SK-N-SH (cell line): ENCODE measurements around the gene ACAP3. TPM values are rescaled to one million over a fixed set of nuclear protein-coding genes. Genes with fewer than 3 reads are reported as not detected.

ENCODE experiments used
- CTCF ChIA-PET: fragments of 300-600, 350-600 bp; formaldehyde crosslinking; extraction: SDS; loops from one replicate; lab custom pipeline; 2021; lab: Yijun Ruan, JAX
- POLR2A ChIA-PET: fragments of 350-600 bp; sonication (Branson Sonifier 250); formaldehyde crosslinking; extraction: SDS; loops from one replicate; lab custom pipeline; 2020; ENCODE audit warnings: antibody characterized with exemption, inconsistent platforms; lab: Yijun Ruan, JAX
- DNase-seq: peaks from one replicate; pipeline ENCODE4 v3.0.0; 2012
- H2AFZ ChIP-seq: fragments of 200-600 bp; sonication (generic); 2 replicates; pipeline ENCODE4 v1.8.1; 2016; ENCODE audit warnings: antibody characterized with exemption, mild to moderate bottlenecking, low read depth
- H3F3A ChIP-seq: fragments of 200-600 bp; sonication (generic); replicated peaks from 2 replicates; pipeline ENCODE3; 2016; ENCODE audit warnings: antibody characterized with exemption, mild to moderate bottlenecking; ENCODE audit not compliant: insufficient read depth
- H3K27ac ChIP-seq, 2 experiments: fragments of 200-500 bp in 1 of 2; fragments of 200-600 bp in 1 of 2; sonication (Bioruptor generic) in 1 of 2; sonication (generic), shearing (Covaris generic) in 1 of 2; 2 replicates each; pipeline versions ENCODE4 v1.5.1 to v1.6.1; 2014 to 2016; ENCODE audit warnings: low read depth in 2 of 2, inconsistent platforms in 1 of 2, low read length in 1 of 2, mild to moderate bottlenecking in 1 of 2, mixed read lengths in 1 of 2
- H3K27me3 ChIP-seq: fragments of 200-600 bp; sonication (generic), shearing (Covaris generic); 2 replicates; pipeline ENCODE4 v1.6.1; 2016; ENCODE audit warnings: mixed run types; ENCODE audit not compliant: insufficient read depth
- H3K36me3 ChIP-seq, 2 experiments: fragments of 200-500 bp in 1 of 2; fragments of 200-600 bp in 1 of 2; sonication (Bioruptor generic) in 1 of 2; sonication (generic) in 1 of 2; replicated peaks in 1 of 2; 2 replicates each; pipeline versions ENCODE3 to v1.5.1; 2014 to 2016; ENCODE audit warnings: low read length in 1 of 2, mild to moderate bottlenecking in 1 of 2; ENCODE audit not compliant: insufficient read depth in 2 of 2, control insufficient read depth in 1 of 2
- H3K4me1 ChIP-seq, 2 experiments: fragments of 200-500 bp in 1 of 2; fragments of 200-600 bp in 1 of 2; sonication (Bioruptor generic) in 1 of 2; sonication (generic), shearing (Covaris generic) in 1 of 2; 2 replicates each; pipeline versions ENCODE4 v1.5.1 to v1.6.1; 2014 to 2016; ENCODE audit warnings: low read depth in 1 of 2, low read length in 1 of 2, mixed run types in 1 of 2; ENCODE audit not compliant: insufficient read depth in 2 of 2, control insufficient read depth in 1 of 2
- H3K4me2 ChIP-seq: fragments of 200-600 bp; sonication (generic), shearing (Covaris generic); 2 replicates; pipeline ENCODE4 v1.6.1; 2017; ENCODE audit warnings: mixed run types
- H3K4me3 ChIP-seq, 2 experiments: fragments of 200-500 bp in 1 of 2; fragments of 200-600 bp in 1 of 2; sonication (Bioruptor generic) in 1 of 2; sonication (generic), shearing (Covaris generic) in 1 of 2; 2 replicates each; pipeline versions ENCODE4 v1.5.1 to v1.8.1; 2014 to 2016; ENCODE audit warnings: low read depth in 2 of 2, inconsistent platforms in 1 of 2, low read length in 1 of 2, mild to moderate bottlenecking in 1 of 2, mixed read lengths in 1 of 2, moderate library complexity in 1 of 2
- H3K79me2 ChIP-seq: fragments of 200-600 bp; sonication (generic); 2 replicates; pipeline ENCODE4 v1.8.1; 2017; ENCODE audit warnings: mild to moderate bottlenecking; ENCODE audit not compliant: insufficient read depth
- H3K9ac ChIP-seq: fragments of 200-600 bp; sonication (generic); 2 replicates; pipeline ENCODE4 v1.6.1; 2017; ENCODE audit warnings: mixed run types
- H3K9me2 ChIP-seq: fragments of 200-600 bp; sonication (generic); 2 replicates; pipeline ENCODE4 v1.6.1; 2017; ENCODE audit warnings: mixed run types
- H3K9me3 ChIP-seq: fragments of 200-600 bp; sonication (generic); 2 replicates; pipeline ENCODE4 v1.6.1; 2017; ENCODE audit warnings: mixed run types, mild to moderate bottlenecking, moderate library complexity
- H4K20me1 ChIP-seq: fragments of 200-600 bp; sonication (generic); 2 replicates; pipeline ENCODE4 v1.6.1; 2017; ENCODE audit warnings: mild to moderate bottlenecking, mixed run types; ENCODE audit not compliant: insufficient read depth
- FOSL2 ChIP-seq: IDR thresholded peaks from 2 replicates; pipeline ENCODE4 v1.4.0; 2012; ENCODE audit warnings: low read depth, mild to moderate bottlenecking, moderate library complexity, borderline replicate concordance
- FOXM1 ChIP-seq: IDR thresholded peaks from 2 replicates; pipeline ENCODE4 v1.4.0; 2012; ENCODE audit warnings: low read depth, mild to moderate bottlenecking
- GATA2 ChIP-seq: sonication (generic); formaldehyde crosslinking; IDR thresholded peaks from 2 replicates; pipeline ENCODE4 v1.5.0; 2020; ENCODE audit warnings: mild to moderate bottlenecking, missing genetic modification reagents
- RAD21 ChIP-seq: IDR thresholded peaks from 2 replicates; pipeline ENCODE4 v1.6.1; 2012; ENCODE audit warnings: mild to moderate bottlenecking, low read length
- RCOR1 ChIP-seq: fragments of 150-350 bp; IDR thresholded peaks from 2 replicates; pipeline ENCODE4 v1.6.1; 2017; ENCODE audit warnings: antibody characterized with exemption, low read length
- RFX5 ChIP-seq: IDR thresholded peaks from 2 replicates; pipeline ENCODE4 v1.6.1; 2012; ENCODE audit warnings: mild to moderate bottlenecking, improper control_type of control experiment, low read length
- SMC3 ChIP-seq: IDR thresholded peaks from 2 replicates; pipeline ENCODE4 v1.6.1; 2012; ENCODE audit warnings: low read depth, low read length, improper control_type of control experiment
- WGBS: methylation state at CpG from one replicate; pipeline ENCODE4 v1.1.6; 2017; ENCODE audit warnings: low lambda C conversion rate; 5-methylcytosine and 5-hydroxymethylcytosine counted together
- polyA plus RNA-seq, 3 experiments: library from polyadenylated mRNA; depleted of rRNA; stranded (reverse); fragments of >200 nt; gene quantifications; 2 replicates each; pipeline ENCODE4 v1.2.3, GENCODE V29; 2012
- TF ChIP-seq, protein P1 (sequence below): fragments of 200-600 bp; sonication (generic); IDR thresholded peaks from 2 replicates; pipeline ENCODE4 v1.6.1; 2017; ENCODE audit warnings: antibody characterized with exemption, mild to moderate bottlenecking, moderate library complexity

Gene ACAP3
- polyA plus RNA-seq, 1 of the 3 experiments (the other 2 are of a cell fraction), result 51.7 TPM

DNA sequence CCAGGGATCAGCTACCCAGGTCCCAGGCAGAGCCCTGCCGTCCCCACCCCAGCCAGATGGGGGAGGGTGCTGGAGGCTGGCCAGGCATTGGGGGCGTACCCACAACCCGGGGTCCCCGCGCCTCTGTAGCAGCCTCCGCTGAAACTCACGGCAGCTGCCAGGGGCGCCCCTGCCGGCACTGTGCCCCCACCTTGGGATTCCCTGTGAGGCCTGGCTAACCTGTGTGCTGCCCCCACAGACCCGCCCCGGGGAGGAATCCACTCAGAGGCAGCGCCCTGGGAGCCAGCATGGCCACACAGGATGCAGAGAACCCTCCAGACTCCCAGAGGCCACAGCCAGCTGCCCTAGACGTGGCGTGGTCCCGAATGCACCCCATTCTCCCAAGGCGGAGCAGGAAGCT, 37.7 kb upstream of the ACAP3 start:
- H3K9me3 ChIP-seq, result no peaks in the 10 kb centered on the region
- no peak overlapping the region for H3K4me3 ChIP-seq
- peaks cover 50% of the 10 kb centered on the region for H4K20me1 ChIP-seq
- no peak overlapping the region; the same call in 1 of the 2 replicates for H3K4me2 ChIP-seq
- whole genome bisulfite sequencing, result no CpG with 5 or more reads among the region's 16 CpGs
- H3K27me3 ChIP-seq, result no peaks in the 10 kb centered on the region
- no peaks in the 10 kb centered on the region for H3F3A ChIP-seq
- no peaks in the 10 kb centered on the region for H3K36me3 ChIP-seq
- TF ChIP-seq RCOR1, result no peak
- peaks cover 47% of the 10 kb centered on the region for H3K79me2 ChIP-seq
- peaks cover 0 to 19% of the 10 kb centered on the region in 2 experiments; a peak in 1 of 4 replicates for H3K4me1 ChIP-seq
- no peaks in the 10 kb centered on the region for H3K9me2 ChIP-seq
- ChIA-PET POLR2A (no interaction called here), CTCF (interaction anchor here (0.7 to 4.8 kb wide), 6 partner anchors 9 to 33 kb away, joined by 3 to 34 read pairs (median 8); no protein-coding TSS in a partner anchor)
- H3K9ac ChIP-seq, result no peak overlapping the region
- no peak overlapping the region for H3K27ac ChIP-seq
- H2AFZ ChIP-seq, result no peak overlapping the region
- DNase-seq, result no peak

DNA sequence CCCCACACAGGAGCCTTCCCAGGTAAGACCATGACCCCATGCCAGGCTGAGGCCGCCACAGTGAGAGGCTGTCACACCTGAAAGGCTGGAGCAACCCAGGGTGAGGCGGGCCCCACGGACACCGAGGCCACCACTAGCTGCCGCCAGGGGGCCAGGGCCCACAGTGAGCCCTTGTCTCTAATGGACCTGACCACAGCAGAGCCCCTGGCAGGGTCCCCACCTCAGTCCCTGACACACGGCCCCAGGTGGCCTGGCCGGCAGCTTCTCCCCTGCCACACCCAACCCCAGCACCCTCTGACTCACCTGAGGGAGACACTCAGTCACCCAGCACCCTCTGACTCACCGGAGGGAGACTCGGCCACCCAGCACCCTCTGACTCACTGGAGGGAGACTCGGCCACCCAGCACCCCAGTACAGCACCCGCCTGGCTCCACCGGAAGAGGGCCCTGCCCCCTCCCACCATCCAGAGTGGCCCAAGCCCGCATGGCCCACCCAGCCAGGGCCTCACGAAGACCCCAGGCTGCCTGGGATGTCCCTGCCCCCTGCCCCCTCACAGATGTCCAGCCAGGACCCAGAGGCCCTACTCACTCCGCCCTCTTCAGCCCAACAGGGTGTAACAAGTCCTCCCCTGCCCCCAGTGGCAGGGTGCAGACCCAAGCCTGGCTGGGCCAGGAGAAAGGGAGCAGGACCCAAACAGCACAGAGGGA, 37.1 kb upstream of the ACAP3 start:
- peak; percentile 85 for DNase-seq
- Histone ChIP-seq H3K79me2 (peaks cover 47% of the 10 kb centered on the region), H3K4me2 (no peak overlapping the region; the same call in 1 of the 2 replicates), H3K9me2 (no peaks in the 10 kb centered on the region), H3K9ac (no peak overlapping the region), H3K27me3 (no peaks in the 10 kb centered on the region), H3K36me3 (peaks cover 0 to 4% of the 10 kb centered on the region in 2 experiments), H2AFZ (no peak overlapping the region), H4K20me1 (peaks cover 50% of the 10 kb centered on the region), H3F3A (no peaks in the 10 kb centered on the region), H3K4me3 (no peak overlapping the region), H3K27ac (no peak overlapping the region), H3K4me1 (peaks cover 0 to 19% of the 10 kb centered on the region in 2 experiments; a peak in 1 of 4 replicates), H3K9me3 (no peaks in the 10 kb centered on the region)
- CTCF ChIA-PET, result interaction anchor here (0.7 to 4.8 kb wide), 9 partner anchors 10 to 32 kb away, joined by 3 to 34 read pairs (median 5); partner anchors contain the start of genes CPTP, INTS11 and TAS1R3
- POLR2A ChIA-PET, result no interaction called here
- TF ChIP-seq RFX5 (no peak), RAD21 (peak; percentile 38), SMC3 (peak; percentile 39; the same call in 1 of the 2 replicates), FOXM1 (no peak), GATA2 (CRISPR knock-in tag) (no peak), FOSL2 (peak; percentile 56; the same call in 1 of the 2 replicates)
- TF ChIP-seq, protein P1, sequence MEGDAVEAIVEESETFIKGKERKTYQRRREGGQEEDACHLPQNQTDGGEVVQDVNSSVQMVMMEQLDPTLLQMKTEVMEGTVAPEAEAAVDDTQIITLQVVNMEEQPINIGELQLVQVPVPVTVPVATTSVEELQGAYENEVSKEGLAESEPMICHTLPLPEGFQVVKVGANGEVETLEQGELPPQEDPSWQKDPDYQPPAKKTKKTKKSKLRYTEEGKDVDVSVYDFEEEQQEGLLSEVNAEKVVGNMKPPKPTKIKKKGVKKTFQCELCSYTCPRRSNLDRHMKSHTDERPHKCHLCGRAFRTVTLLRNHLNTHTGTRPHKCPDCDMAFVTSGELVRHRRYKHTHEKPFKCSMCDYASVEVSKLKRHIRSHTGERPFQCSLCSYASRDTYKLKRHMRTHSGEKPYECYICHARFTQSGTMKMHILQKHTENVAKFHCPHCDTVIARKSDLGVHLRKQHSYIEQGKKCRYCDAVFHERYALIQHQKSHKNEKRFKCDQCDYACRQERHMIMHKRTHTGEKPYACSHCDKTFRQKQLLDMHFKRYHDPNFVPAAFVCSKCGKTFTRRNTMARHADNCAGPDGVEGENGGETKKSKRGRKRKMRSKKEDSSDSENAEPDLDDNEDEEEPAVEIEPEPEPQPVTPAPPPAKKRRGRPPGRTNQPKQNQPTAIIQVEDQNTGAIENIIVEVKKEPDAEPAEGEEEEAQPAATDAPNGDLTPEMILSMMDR, result peak; percentile 57
- whole genome bisulfite sequencing, result no CpG with 5 or more reads among the region's 15 CpGs
